H9 (cell line): ENCODE measurements around the gene VSIR. TPM values are rescaled to one million over a fixed set of nuclear protein-coding genes. Genes with fewer than 3 reads are reported as not detected.

Experiments
- DNase-seq: peaks from one replicate; pipeline ENCODE4 v3.0.0-alpha.2; 2017
- H2AFZ ChIP-seq: one replicate; pipeline ENCODE4 v1.6.1; 2013; ENCODE audit warnings: mild to moderate bottlenecking, low read length, control low read depth, moderate library complexity
- H2AK5ac ChIP-seq: 2 replicates; pipeline ENCODE4 v1.6.1; 2013; ENCODE audit warnings: low read length, control low read depth, mixed read lengths; ENCODE audit not compliant: insufficient read length
- H2BK120ac ChIP-seq: one replicate; pipeline ENCODE4 v1.6.1; 2013; ENCODE audit warnings: low read depth, mild to moderate bottlenecking, low read length, control low read depth, inconsistent platforms; ENCODE audit not compliant: poor library complexity, severe bottlenecking
- H2BK12ac ChIP-seq: 2 replicates; pipeline ENCODE4 v1.6.1; 2013; ENCODE audit warnings: low read length, control low read depth, mixed read lengths, low read depth; ENCODE audit not compliant: insufficient read length
- H2BK15ac ChIP-seq: 2 replicates; pipeline ENCODE4 v1.6.1; 2013; ENCODE audit warnings: low read depth, low read length, control low read depth
- H2BK20ac ChIP-seq: one replicate; pipeline ENCODE4 v1.6.1; 2013; ENCODE audit warnings: low read depth, mild to moderate bottlenecking, low read length, control low read depth, inconsistent platforms; ENCODE audit not compliant: poor library complexity, severe bottlenecking
- H2BK5ac ChIP-seq: 2 replicates; pipeline ENCODE4 v1.6.1; 2013; ENCODE audit warnings: low read length, control low read depth, mixed read lengths; ENCODE audit not compliant: insufficient read length
- H3K14ac ChIP-seq: 2 replicates; pipeline ENCODE4 v1.6.1; 2013; ENCODE audit warnings: low read length, control low read depth; ENCODE audit not compliant: insufficient read depth
- H3K18ac ChIP-seq: 2 replicates; pipeline ENCODE4 v1.6.1; 2013; ENCODE audit warnings: low read depth, mild to moderate bottlenecking, mixed read lengths, low read length, control low read depth; ENCODE audit not compliant: insufficient read length
- H3K23ac ChIP-seq: 2 replicates; pipeline ENCODE4 v1.6.1; 2013; ENCODE audit warnings: low read length, control low read depth, mixed read lengths, low read depth; ENCODE audit not compliant: insufficient read length
- H3K23me2 ChIP-seq: 2 replicates; pipeline ENCODE4 v1.6.1; 2013; ENCODE audit warnings: low read depth, mild to moderate bottlenecking, mixed read lengths, low read length, control low read depth; ENCODE audit not compliant: insufficient read length, poor library complexity, severe bottlenecking
- H3K27ac ChIP-seq: 2 replicates; pipeline ENCODE4 v1.5.1; 2013; ENCODE audit warnings: low read length, control low read depth, mixed read lengths, low read depth; ENCODE audit not compliant: insufficient read length
- H3K27me3 ChIP-seq: 2 replicates; pipeline ENCODE4 v1.6.1; 2013; ENCODE audit warnings: low read length, control low read depth, inconsistent platforms; ENCODE audit not compliant: insufficient read depth
- H3K4ac ChIP-seq: 2 replicates; pipeline ENCODE4 v1.6.1; 2013; ENCODE audit warnings: low read depth, mild to moderate bottlenecking, control low read depth, inconsistent platforms, low read length, moderate library complexity
- H3K4me1 ChIP-seq: 2 replicates; pipeline ENCODE4 v1.6.1; 2013; ENCODE audit warnings: low read length, control low read depth, inconsistent platforms; ENCODE audit not compliant: insufficient read depth
- H3K4me2 ChIP-seq: 2 replicates; pipeline ENCODE4 v1.6.1; 2013; ENCODE audit warnings: low read length, control low read depth, mixed read lengths; ENCODE audit not compliant: insufficient read length, insufficient read depth
- H3K56ac ChIP-seq: 2 replicates; pipeline ENCODE4 v1.6.1; 2013; ENCODE audit warnings: low read depth, mild to moderate bottlenecking, mixed read lengths, low read length, control low read depth; ENCODE audit not compliant: insufficient read length
- H3K79me1 ChIP-seq: 2 replicates; pipeline ENCODE4 v1.6.1; 2013; ENCODE audit warnings: low read depth, mild to moderate bottlenecking, moderate library complexity, low read length, control low read depth, inconsistent platforms; ENCODE audit not compliant: insufficient read depth, poor library complexity, severe bottlenecking
- H3K79me2 ChIP-seq: 2 replicates; pipeline ENCODE4 v1.6.1; 2013; ENCODE audit warnings: low read length, control low read depth, inconsistent platforms; ENCODE audit not compliant: insufficient read depth
- H3K9ac ChIP-seq: 2 replicates; pipeline ENCODE4 v1.6.1; 2013; ENCODE audit warnings: low read length, control low read depth, mixed read lengths; ENCODE audit not compliant: insufficient read length; ENCODE audit errors: extremely low read depth
- H3K9me3 ChIP-seq: one replicate; pipeline ENCODE4 v1.6.1; 2013; ENCODE audit warnings: low read depth, low read length, inconsistent platforms; ENCODE audit not compliant: control insufficient read depth
- H3T11ph ChIP-seq: one replicate; pipeline ENCODE4 v1.6.1; 2013; ENCODE audit warnings: mild to moderate bottlenecking, low read length, control low read depth, inconsistent platforms
- H4K20me1 ChIP-seq: one replicate; pipeline ENCODE4 v1.6.1; 2013; ENCODE audit not compliant: control insufficient read depth, insufficient read length, insufficient read depth
- H4K5ac ChIP-seq: 2 replicates; pipeline ENCODE4 v1.6.1; 2013; ENCODE audit warnings: low read depth, mild to moderate bottlenecking, mixed read lengths, low read length, control low read depth; ENCODE audit not compliant: insufficient read length
- H4K8ac ChIP-seq: replicated peaks from 2 replicates; pipeline ENCODE4 v1.6.1; 2013; ENCODE audit warnings: low read length, control low read depth, mixed read lengths, low read depth; ENCODE audit not compliant: insufficient read length
- H4K91ac ChIP-seq: 2 replicates; pipeline ENCODE4 v1.6.1; 2013; ENCODE audit warnings: low read depth, mild to moderate bottlenecking, moderate library complexity, mixed read lengths, low read length, control low read depth; ENCODE audit not compliant: insufficient read length
- H3K27ac Mint-ChIP-seq, 3 experiments: 2 replicates in 2 of 3; 3 replicates in 1 of 3; pipeline ENCODE4 v1.8.0; 2020 to 2021; ENCODE audit warnings: mixed read lengths in 3 of 3, mild to moderate bottlenecking in 1 of 3, moderate library complexity in 1 of 3
- H3K27me3 Mint-ChIP-seq: 2 replicates; pipeline ENCODE4 v1.8.0; 2021; ENCODE audit warnings: low read depth, mild to moderate bottlenecking, moderate library complexity, mixed read lengths
- H3K36me3 Mint-ChIP-seq, 3 experiments: 2 replicates in 2 of 3; 3 replicates in 1 of 3; pipeline ENCODE4 v1.8.0; 2020 to 2021; ENCODE audit warnings: low read depth in 3 of 3, mixed read lengths in 3 of 3; ENCODE audit not compliant: insufficient read depth in 1 of 3
- H3K4me1 Mint-ChIP-seq, 2 experiments: 2 replicates each; pipeline ENCODE4 v1.8.0; 2020; ENCODE audit warnings: mixed read lengths in 2 of 2
- H3K4me3 Mint-ChIP-seq, 2 experiments: 2 replicates in 1 of 2; 3 replicates in 1 of 2; pipeline ENCODE4 v1.8.0; 2020 to 2021; ENCODE audit warnings: mild to moderate bottlenecking in 2 of 2, mixed read lengths in 2 of 2, moderate library complexity in 1 of 2
- H3K9me3 Mint-ChIP-seq, 2 experiments: 2 replicates in 1 of 2; 3 replicates in 1 of 2; pipeline ENCODE4 v1.8.0; 2020; ENCODE audit warnings: mild to moderate bottlenecking in 2 of 2, mixed read lengths in 2 of 2, moderate library complexity in 1 of 2
- WGBS: extraction: QIAGEN DNeasy Blood & Tissue Kit; methylation state at CpG from one replicate; pipeline ENCODE4 v1.1.7; 2013; ENCODE audit warnings: missing lambda C conversion rate, low lambda C conversion rate, mixed read lengths; ENCODE audit not compliant: insufficient read length; ENCODE audit errors: extremely low coverage; 5-methylcytosine and 5-hydroxymethylcytosine counted together
- total RNA-seq: library from RNA; stranded (reverse); gene quantifications from 2 replicates; pipeline ENCODE4 v1.2.1, GENCODE V29; 2021
- TF ChIP-seq, protein P1 (sequence below): fragments of 200-600 bp; sonication (generic); conservative IDR thresholded peaks from 3 replicates; pipeline ENCODE4 v1.8.0; 2021; ENCODE audit warnings: antibody characterized with exemption, mild to moderate bottlenecking

The VSIR gene
- total RNA-seq, 1 experiment from 2014 or later: 0.11 TPM

DNA sequence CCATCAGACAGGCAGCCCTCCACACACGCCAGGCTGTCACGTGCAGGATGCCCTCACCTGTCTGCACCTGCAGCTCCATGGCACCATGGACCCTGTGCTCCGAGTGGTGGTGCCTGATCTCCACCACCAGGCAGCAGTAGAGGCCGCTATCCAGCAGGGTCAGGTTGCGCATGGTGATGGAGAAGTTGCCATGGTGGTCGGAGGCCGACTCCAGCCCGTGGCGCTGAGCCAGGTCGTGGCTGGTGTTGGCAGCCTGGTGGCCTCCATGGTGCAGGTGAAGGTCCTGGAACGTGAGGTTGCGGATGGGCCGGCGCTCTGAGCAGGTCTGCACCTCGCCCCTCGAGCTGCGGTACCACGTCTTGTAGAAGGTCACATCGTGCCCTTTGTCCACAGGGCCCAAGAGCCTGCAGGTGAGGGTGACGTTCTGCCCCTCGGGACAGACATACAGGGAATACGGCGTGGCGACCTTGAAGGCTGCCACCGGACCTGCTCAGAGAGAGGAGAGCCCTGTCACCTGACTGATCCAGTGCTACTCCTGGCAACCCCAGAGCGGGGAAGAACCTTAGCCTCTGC, 11.7 kb downstream of the VSIR start:
- H4K20me1 ChIP-seq: no peaks in the 10 kb centered on the region
- no peak overlapping the region for H4K8ac ChIP-seq
- no peaks in the 10 kb centered on the region for H3K79me1 ChIP-seq
- no peak overlapping the region for H3T11ph ChIP-seq
- no peak overlapping the region for H3K56ac ChIP-seq
- H3K23ac ChIP-seq: no peak overlapping the region
- H3K79me2 ChIP-seq: no peaks in the 10 kb centered on the region
- H3K4ac ChIP-seq: no peak overlapping the region
- peaks cover 6% of the 10 kb centered on the region for H3K27me3 Mint-ChIP-seq
- no peak overlapping the region for H3K27ac Mint-ChIP-seq
- no peak overlapping the region for H4K91ac ChIP-seq
- H2BK12ac ChIP-seq: no peak overlapping the region
- no peak overlapping the region for H2BK20ac ChIP-seq
- H3K9me3 ChIP-seq: no peaks in the 10 kb centered on the region
- peaks cover 11 to 12% of the 10 kb centered on the region in 2 experiments for H3K4me1 Mint-ChIP-seq
- TF ChIP-seq, protein P1, sequence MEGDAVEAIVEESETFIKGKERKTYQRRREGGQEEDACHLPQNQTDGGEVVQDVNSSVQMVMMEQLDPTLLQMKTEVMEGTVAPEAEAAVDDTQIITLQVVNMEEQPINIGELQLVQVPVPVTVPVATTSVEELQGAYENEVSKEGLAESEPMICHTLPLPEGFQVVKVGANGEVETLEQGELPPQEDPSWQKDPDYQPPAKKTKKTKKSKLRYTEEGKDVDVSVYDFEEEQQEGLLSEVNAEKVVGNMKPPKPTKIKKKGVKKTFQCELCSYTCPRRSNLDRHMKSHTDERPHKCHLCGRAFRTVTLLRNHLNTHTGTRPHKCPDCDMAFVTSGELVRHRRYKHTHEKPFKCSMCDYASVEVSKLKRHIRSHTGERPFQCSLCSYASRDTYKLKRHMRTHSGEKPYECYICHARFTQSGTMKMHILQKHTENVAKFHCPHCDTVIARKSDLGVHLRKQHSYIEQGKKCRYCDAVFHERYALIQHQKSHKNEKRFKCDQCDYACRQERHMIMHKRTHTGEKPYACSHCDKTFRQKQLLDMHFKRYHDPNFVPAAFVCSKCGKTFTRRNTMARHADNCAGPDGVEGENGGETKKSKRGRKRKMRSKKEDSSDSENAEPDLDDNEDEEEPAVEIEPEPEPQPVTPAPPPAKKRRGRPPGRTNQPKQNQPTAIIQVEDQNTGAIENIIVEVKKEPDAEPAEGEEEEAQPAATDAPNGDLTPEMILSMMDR: peak; percentile 58
- no peak overlapping the region for H2BK5ac ChIP-seq
- H3K14ac ChIP-seq: no peak overlapping the region
- no peaks in the 10 kb centered on the region for H3K4me1 ChIP-seq
- no peak overlapping the region for H3K4me2 ChIP-seq
- H3K4me3 Mint-ChIP-seq: no peak overlapping the region
- H3K27me3 ChIP-seq: no peaks in the 10 kb centered on the region
- H2AK5ac ChIP-seq: no peak overlapping the region
- WGBS: no CpG with 5 or more reads among the region's 26 CpGs
- no peak overlapping the region for H3K9ac ChIP-seq
- no peak overlapping the region for H2AFZ ChIP-seq
- DNase-seq: peak; percentile 70
- H3K36me3 Mint-ChIP-seq: no peaks in the 10 kb centered on the region
- no peaks in the 10 kb centered on the region; a peak in 1 of 5 replicates for H3K9me3 Mint-ChIP-seq
- no peak overlapping the region for H2BK15ac ChIP-seq
- H4K5ac ChIP-seq: no peak overlapping the region
- no peak overlapping the region for H2BK120ac ChIP-seq
- no peak overlapping the region for H3K18ac ChIP-seq
- H3K23me2 ChIP-seq: no peaks in the 10 kb centered on the region
- no peak overlapping the region for H3K27ac ChIP-seq
